ENCODE data around the gene SUGP2.
"Not testable (repeated sequence)": the region's sequence is repeated elsewhere in the genome, so short reads cannot be mapped to it uniquely, and the experiment has no call there.

SUGP2 gene

DNA sequence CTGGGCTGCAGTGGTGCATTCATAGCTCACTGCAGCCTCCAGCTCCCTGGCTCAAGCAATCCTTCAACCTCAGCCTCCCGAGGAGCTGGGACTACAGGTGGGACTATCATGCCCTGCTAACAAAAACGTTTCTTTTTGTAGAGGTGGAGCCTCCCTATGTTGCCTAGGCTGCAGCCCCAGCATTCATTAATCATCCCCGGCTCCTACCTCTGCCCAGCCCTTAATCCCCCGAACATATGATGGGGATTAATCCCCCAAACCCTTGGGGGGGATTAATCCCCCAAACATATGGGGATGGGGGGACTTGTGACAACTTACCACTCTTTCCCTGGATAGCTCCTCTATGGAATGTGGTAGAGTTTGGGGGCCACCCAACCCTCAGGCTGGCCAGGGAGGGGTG lies 45.9 kb downstream of the SUGP2 start:
- no peak for DNase-seq

DNA sequence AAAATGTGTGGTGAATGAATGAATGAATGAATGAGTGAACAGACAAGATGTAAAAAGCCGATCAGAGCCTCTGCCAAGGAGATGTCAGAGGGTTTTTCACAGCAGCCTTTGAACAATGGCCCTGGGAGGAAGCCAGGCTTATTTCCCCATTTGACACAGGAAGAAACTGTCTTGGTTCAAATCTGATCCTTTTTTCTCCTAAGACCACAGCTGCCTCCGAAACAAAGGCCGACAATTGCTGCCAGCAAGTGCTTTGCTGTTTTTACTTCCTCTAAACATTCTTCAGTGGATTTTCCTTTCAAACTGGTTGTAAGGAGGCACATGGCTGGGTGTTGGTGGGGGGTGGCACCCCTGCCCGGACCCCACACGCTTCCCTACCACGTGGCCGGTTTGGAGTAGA lies 48.1 kb downstream of the SUGP2 start:
- DNase-seq: no peak

DNA sequence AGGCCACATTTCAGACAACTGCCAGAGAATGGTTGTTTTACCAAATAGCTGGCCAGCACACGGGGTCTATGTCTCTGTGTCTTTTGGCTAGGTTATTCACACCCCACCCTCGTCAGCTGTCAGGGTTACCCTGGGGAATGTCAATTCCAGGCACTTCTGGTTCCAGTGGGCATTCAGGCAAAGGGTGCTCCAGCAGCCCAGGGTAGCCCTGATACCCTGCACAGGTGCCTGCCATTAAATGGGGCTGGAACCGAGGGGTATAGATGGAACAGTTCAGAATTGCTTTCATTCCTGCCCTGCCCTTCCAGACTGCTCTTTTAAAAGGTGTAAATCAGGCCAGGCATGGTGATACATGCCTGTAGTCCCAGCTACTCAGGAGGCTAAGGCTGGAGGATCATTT lies 49.1 kb downstream of the SUGP2 start:
- no peak for DNase-seq

DNA sequence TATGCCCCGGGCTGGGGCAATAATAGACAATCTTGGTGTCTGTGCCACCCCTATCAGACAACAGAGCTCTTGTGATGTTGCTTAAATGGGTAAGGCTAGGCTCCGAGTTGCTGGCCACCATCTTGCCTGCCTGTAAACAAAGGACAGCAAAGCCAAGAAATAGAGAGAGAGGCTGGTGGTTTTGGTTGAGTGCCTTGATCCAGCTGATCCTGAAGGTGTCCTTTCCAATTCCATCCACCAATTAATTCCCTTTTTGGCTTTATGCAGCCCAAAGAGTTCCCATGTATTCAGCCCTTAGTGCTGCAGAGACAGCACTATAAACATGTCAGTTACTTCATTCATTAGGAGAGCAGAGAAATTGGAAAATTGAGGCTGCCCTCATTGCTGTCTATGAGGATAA lies 50.6 kb downstream of the SUGP2 start:
- no peak for DNase-seq

DNA sequence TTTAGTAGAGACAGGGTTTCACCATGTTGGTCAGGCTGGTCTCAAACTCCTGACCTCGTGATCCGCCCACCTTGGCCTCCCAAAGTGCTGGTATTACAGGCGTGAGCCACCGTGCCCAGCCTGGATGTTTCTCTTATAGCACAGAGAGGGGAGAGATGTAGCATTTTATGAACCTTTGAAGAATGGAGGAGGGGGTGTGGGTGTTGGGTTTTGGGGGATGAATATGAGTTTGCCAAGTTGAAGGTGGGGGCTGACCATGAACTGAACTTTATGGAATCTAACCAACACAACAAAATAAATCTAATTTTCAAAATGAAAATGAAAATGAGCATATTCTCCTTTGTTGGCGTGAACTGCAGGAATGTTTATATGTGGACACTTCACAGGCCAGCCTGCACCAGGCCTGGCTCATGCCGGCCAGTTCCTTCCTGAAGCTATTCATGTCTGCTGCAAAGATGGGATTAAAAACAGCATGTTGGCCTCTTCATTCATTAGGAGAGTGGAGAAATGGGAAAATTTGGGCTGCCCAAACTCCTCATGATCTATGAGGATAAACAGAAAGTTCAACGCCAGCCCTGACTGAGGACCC lies 52.8 kb downstream of the SUGP2 start:
- no peak for DNase-seq

DNA sequence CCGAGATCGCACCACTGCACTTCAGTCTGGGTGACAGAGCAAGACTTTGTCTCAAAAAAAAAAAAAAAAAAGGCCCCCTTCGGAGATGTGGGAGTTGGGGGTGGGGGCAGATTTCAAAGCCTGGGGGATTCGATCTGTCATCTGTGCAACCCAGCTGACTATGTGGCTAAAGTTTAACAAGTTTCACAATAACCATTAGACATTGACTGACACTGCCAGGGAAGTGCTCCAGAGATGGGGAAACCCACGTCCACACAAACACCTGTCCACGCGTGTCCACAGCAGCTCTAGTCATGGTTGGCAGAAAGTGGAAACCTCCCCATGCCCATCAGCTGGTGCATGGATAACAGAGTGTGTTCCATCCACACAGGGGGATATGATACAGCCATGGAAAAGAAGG lies 54.7 kb downstream of the SUGP2 start:
- no peak for DNase-seq

DNA sequence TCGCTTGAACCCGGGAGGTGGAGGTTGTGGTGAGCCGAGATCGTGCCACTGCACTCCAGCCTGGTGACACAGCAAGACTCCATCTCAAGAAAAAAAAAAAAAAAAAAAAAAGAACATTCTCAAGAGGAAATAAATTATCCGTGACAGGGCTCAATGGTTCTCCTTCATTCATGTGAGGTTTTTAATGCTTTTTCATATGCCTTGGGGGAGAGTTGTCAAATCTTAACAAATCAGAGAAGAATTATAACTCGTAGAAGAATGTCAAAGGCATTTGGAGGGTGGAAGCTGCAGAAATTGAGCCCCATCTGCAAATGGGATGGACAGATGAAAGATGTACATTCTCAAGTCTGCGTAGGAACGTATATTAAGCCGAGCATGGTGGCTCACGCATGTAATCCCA lies 57.4 kb downstream of the SUGP2 start:
- DNase-seq: no peak

DNA sequence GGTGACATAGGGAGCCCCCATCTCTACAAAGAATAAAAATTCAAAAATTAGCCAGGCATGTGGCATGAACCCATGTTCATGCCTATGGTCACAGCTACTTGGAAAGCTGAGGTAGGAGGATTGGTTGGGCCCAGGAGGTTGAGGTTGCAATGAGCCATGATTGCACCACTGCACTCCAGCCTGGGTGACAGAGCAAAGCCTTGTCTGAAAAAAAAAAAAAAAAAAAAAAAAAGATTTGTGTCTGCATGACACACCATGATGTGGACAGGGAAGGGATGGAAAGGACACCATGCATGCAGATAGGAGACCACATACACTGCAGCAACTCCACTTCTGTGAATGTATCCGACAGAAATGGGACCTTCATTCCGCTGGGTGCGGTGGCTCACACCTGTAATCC lies 58.3 kb downstream of the SUGP2 start:
- DNase-seq: no peak

DNA sequence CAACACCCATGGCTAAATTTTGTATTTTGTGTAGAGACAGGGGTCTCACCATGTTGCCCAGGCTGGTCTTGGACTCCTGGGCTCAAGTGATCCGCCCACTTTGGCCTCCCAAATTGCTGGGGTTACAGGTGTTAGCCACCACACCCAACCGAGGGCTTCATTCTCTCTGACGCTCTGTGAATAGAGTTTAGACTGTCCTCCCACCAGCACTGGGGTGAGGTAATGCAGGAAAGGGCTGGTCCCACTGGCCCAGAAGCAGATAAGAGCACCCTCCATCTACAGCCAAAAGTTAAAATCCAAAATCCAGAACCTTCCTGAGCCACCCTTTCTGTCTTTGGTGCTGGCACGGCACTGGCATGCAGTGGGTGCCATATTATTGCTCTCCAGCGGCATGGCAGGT lies 60.5 kb downstream of the SUGP2 start:
- no peak for DNase-seq

DNA sequence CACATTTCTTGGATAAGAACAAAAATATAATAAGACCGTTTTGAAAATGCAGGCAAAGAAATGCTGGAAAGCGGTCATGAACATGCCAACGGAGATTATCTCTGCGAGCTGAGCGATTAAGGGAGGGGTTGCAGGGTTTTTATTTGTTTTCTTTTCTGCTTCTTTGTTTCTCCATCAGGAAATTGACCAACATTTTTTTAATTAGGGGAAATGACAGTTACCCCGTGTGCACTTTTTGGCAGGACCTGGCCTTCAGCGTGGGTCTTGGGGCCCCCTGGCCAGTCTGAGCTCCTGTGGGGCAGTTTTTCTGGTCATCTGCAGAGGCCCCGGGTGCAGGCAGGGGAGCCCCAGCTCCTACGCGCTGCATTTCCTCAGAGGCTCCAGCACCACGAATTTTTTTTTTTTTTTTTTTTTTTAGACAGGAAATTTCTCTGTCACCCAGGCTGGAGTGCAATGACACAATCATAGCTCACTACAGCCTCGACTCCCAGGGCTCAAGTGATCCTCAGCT lies 61.0 kb downstream of the SUGP2 start:
- DNase-seq: no peak

DNA sequence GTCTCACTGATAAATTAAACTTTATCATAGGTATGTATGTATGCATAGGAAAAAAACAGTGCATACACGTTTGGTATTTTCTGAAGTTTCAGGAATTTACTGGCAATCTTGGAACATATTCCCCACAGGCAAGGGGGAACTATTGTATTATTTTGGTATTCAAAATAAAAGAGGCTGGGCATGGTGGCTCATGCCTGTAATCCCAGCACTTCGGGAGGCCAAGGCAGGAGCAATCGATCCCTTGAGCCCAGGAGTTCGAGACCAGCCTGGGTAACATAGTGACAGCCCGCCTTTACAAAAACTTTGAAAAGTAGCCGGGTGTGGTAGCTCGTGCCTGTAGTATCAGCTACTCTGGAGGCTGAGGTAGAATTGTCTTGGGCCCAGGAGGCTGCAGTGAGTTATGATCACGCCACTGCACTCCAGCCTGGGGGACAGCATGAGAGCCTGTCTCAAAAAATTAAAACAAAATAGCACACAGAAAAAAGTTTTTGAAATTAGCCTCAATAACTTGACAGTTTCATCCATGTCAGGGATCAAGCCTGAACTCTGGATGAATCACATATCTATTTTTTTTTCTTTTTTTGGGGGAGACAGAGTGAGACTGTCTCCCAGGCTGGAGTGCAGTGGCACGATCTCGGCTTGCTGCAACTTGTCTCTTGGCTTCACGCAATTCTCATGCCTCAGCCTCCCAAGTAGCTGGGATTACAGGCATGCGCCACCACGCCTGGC lies 63.2 kb downstream of the SUGP2 start:
- DNase-seq: no peak

DNA sequence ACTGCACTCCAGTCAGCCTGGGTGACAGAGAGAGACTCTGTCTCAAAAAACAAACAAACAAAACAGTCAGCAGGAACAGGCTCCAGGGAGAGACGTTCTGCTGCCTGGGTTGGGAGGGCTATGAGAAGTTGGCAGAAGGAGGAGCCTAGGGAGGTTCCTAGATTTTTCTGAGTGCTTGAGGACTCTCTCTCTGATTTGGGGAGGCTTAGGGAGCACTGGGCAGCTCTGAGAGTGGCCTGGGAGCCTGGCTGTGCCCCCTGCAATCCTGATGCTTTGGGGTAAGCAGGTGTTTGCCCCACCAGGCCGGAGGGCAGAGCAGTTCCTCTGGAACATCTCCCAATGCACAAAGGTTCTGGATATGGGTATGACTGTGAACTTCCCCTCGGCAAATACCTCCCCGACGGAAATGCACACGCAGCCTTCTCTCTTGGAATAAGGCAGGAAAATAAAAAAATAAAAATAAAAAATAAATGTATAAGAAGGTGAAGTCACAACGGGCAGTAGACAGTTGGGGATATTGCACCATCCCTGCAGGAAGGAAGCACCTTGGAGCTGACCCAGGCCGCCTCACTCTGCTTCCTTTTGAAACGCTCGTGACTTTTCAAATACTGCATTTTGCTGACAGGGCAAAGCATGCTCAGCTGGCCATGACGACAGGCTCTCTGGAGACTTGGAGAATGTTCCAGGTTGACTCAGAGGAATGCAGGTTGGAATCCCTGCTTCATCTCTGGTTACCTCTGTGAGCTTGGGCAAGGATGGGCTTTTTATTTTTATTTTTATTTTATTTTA lies 65.8 kb downstream of the SUGP2 start:
- no peak for DNase-seq

DNA sequence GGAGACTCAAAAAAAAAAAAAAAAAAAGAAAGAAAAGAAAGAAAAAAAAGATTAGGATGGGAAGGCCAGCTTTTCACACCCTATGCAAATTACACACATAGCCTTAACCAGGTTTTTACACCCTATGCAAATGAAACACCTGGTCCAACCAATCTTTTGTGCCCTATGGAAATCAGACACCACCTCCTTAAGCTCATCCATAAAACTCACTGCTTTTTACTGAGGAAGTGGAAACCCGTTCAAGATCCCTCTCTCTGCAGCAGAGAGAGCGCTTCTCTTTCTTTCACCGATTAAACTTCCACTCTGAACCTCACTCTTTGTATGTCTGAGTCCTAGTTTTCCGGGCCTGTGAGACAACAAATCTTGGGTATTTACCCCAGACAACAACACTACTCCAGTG lies 67.0 kb downstream of the SUGP2 start:
- no peak for DNase-seq

DNA sequence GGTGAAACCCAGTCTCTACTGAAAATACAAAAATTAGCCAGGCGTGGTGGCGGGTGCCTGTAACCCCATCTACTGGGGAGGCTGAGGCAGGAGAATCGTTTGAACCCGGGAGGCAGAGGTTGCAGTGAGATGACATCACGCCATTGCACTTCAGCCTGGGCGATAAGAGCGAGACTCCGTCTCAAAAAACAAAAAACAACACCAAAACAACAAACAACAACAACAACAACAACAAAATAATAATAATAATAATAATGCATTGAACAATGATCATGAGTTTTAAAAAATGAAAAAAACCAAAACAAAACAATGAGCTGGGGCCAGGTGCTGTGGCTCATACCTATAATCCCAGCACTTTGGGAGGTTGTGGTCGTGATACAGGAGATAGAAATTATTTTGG lies 69.2 kb downstream of the SUGP2 start:
- DNase-seq: no peak

DNA sequence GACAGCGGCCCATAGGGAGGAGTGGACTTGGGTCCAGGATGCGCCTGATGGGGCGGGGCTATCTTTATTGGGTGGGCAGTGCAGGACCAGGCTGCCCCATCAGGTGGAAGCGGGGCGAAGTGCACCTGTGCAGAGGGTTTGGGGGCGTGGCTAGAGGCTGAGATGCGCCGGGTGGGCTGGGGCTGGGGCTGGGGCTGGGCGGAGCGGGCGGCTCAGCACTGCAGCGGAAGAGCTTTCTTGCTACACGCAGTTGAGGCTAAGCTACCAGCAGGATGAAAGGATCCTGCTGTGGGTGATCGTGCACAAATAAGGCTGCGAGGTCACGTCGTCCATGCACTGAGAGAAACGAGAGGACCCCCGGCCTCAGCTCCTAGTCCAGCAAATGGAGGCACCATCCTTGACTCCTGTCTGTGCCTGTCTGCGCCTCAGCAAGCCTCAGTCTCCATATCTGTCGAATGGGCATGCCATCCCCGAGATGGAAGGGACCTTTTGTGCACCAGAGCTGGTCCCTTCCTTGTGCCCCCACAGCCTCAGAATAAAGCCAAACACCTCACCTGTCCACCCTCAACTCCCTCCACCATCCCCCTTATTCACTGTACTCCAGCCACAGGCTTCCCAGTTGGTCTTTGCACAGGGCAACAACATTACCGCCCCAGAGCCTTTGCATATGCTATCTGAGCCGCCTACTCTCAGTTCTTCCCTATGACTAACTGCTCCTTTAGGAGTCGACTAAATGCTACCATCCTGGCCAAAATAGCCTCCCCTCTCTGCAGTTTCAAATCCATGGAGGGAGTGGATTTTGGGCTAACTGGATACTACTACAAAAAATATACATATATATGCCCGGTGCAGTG lies 71.3 kb downstream of the SUGP2 start:
- DNase-seq: no peak

DNA sequence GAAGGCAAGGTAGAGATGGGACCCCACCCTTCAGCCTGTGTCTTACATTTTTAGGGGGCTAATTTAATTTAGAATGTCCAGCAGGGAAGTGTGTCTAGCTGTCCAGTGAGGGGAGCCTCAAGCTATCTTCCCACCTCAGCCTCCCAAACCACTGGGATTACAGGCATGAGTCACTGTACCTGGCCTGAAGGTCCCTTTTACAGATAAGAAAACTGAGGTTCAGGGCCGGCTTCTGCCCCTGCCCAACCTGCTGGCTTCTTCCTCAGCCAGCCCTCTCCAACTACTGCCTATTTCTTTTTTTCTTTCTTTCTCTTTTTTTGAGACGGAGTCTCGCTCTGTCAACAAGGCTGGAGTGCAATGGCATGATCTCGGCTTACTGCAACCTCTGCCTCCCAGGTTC lies 72.9 kb downstream of the SUGP2 start:
- no peak for DNase-seq

DNA sequence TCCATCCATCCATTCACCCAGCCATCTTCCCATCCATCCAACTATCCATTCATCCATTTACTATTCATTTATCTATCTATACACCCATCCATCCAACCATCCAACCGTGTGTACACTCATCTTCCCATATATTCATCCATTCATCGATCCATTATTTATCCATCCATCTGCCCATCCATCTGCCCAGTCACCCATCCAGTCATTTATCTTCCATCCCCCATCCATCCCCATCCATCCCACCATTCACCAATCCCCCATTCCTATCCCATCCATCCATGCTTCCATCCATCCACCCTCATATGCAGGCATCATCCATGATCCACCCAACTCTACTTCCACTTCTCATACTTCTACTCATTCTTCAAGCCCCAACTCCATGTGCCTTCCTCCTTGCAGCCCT lies 78.3 kb downstream of the SUGP2 start:
- DNase-seq: no peak

DNA sequence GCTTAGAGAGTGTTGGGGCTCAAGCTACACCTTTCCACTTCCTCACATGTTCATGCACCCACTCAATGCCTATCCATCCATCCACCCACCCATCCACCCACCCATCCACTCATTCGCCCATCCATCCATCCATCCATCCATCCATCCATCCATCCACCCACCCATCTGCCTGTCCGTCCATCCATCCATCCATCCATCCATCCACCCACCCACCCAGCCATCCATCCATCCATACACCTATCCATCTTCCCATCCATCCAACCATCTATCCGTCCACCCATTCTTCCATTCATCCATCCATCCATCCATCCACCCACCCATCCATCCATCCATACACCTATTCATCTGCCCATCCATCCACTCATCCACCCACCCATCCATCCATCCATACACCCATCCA lies 79.2 kb downstream of the SUGP2 start:
- DNase-seq: no peak

DNA sequence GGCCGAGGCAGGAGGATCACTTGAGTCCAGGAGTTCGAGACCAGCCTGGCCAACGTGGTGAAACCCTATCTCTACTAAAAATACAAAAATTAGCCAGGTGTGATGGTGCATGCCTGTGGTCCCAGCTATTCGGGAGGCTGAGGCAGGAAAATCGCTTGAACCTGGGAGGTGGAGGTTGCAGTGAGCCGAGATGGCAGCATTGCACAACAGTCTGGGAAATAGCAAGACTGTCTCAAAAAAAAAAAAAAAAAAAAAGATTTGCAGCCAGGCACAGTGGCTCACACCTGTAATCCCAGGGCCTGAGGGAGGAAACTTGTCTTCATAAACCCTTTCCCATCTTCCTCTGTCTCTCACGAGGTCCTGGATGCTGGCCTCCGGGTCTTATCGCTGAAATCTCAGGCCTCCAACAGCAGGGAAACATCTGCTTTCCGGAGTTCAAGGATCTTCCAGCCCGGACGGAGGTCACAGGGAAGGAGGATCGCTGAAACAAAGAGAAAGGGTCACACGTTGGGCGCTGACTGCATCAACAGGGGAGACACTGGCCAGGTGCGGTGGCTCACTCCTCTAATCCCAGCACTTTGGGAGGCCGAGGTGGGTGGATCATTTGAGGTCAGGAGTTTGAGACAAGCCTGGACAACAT lies 80.8 kb downstream of the SUGP2 start:
- DNase-seq: not testable (repeated sequence)

DNA sequence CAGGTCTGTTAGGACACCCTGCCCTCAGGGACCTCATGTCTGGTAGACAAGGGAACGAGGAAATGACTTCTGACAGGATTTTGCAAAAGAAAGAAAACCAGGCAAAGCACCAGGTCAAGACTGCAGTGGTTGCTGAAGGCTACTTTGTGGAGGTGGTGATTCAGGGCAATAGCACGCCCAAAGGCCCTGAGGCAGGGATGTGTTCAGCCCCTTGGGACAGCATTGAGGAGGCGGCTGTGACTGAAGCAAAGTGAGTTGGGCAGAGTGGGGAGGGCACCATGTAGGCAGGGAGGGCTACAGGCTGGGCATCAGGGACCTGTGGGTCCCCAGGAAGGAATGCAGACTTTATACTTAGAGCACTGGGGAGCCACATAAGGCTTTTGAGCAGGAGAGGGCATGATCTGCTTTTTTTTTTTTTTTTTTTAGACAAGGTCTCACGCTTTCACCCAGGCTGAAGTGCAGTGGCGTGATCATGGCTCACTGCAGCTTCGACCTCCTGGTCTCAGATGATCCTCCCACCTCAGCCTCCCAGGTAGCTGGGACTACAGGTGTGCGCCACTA lies 81.5 kb downstream of the SUGP2 start:
- no peak for DNase-seq

DNA sequence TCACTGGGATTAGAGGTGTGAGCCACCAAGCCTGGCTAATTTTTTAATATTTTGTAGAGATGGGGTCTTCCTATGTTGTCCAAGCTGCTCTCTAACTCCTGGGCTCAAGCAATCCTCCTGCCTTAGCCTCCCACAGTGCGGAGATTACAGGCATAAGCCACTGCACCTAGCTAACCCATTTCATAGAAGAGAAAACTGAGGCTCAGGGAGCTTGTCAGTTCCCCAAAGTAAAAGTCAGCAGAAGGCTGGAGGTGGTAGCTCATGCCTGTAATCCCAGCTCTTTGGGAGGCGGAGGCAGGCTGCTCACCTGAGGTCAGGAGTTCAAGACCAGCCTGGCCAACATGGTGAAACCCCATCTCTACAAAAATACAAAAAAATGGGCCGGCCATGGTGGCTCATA lies 83.5 kb downstream of the SUGP2 start:
- DNase-seq: no peak

DNA sequence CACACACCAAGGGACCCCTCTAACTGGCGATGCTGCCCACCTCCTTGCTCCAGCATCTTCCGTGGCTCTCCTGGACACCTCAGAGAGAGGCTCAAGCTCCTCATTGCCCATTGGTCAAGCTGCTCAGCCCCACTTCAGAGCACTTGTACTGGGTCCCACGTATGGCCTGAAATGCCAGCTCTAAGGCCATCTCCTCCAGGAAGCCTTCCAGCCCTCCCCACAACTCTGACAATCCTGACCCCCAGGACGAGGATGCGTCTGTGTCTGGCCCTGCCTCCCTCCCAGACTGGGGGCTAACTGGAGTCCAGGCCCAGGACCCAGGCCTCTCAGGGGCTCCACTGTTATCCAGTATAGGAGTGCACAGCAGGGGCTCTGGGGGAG lies 84.4 kb downstream of the SUGP2 start:
- DNase-seq: no peak
